HEK293 (cell line): ENCODE measurements around the gene LIN9.

Source experiments
- CTCF ChIP-seq: fragments of 450-650 bp; formaldehyde crosslinking; IDR thresholded peaks from 2 replicates; pipeline ENCODE4 v1.5.1; 2016; ENCODE audit warnings: missing biosample characterization, missing genetic modification characterization
- HIC1 ChIP-seq: fragments of 450-650 bp; formaldehyde crosslinking; IDR thresholded peaks from 2 replicates; pipeline ENCODE4 v1.5.1; 2016; ENCODE audit warnings: missing biosample characterization, missing genetic modification characterization
- SETDB1 ChIP-seq: IDR thresholded peaks from one replicate; pipeline ENCODE4 v1.6.1; 2017; ENCODE audit warnings: mild to moderate bottlenecking, low read length, moderate library complexity, mixed read lengths; ENCODE audit not compliant: insufficient read length
- SP2 ChIP-seq: fragments of 450-650 bp; formaldehyde crosslinking; IDR thresholded peaks from 2 replicates; pipeline ENCODE4 v1.5.1; 2016; ENCODE audit warnings: missing biosample characterization, missing genetic modification characterization
- ZNF292 ChIP-seq: fragments of 450-650 bp; formaldehyde crosslinking; IDR thresholded peaks from 2 replicates; pipeline ENCODE4 v1.5.1; 2016; ENCODE audit warnings: low read depth, missing biosample characterization, missing genetic modification characterization, borderline replicate concordance
- ZNF311 ChIP-seq: fragments of 450-650 bp; formaldehyde crosslinking; IDR thresholded peaks from 2 replicates; pipeline ENCODE4 v1.5.1; 2017; ENCODE audit warnings: missing biosample characterization, missing genetic modification characterization, borderline replicate concordance
- ZNF629 ChIP-seq: fragments of 450-650 bp; formaldehyde crosslinking; IDR thresholded peaks from 2 replicates; pipeline ENCODE4 v1.5.1; 2017; ENCODE audit warnings: missing biosample characterization, missing genetic modification characterization
- ZNF660 ChIP-seq: fragments of 450-650 bp; IDR thresholded peaks from 2 replicates; pipeline ENCODE4 v1.5.1; 2018; ENCODE audit warnings: missing biosample characterization, mild to moderate bottlenecking, missing genetic modification characterization
- ZNF792 ChIP-seq: fragments of 450-650 bp; formaldehyde crosslinking; IDR thresholded peaks from 2 replicates; pipeline ENCODE4 v1.5.1; 2016; ENCODE audit warnings: missing biosample characterization, missing genetic modification characterization
- TF ChIP-seq, protein P1 (sequence below): fragments of 450-650 bp; formaldehyde crosslinking; IDR thresholded peaks from 2 replicates; pipeline ENCODE4 v1.5.1; 2016; ENCODE audit warnings: missing biosample characterization, missing genetic modification characterization
- TF ChIP-seq, protein P2 (sequence below): fragments of 450-650 bp; formaldehyde crosslinking; IDR thresholded peaks from 2 replicates; pipeline ENCODE4 v1.5.1; 2017; ENCODE audit warnings: missing biosample characterization, missing genetic modification characterization
- TF ChIP-seq, protein P3 (sequence below): fragments of 450-650 bp; formaldehyde crosslinking; IDR thresholded peaks from 2 replicates; pipeline ENCODE4 v1.5.1; 2017; ENCODE audit warnings: missing biosample characterization, missing genetic modification characterization

DNA sequence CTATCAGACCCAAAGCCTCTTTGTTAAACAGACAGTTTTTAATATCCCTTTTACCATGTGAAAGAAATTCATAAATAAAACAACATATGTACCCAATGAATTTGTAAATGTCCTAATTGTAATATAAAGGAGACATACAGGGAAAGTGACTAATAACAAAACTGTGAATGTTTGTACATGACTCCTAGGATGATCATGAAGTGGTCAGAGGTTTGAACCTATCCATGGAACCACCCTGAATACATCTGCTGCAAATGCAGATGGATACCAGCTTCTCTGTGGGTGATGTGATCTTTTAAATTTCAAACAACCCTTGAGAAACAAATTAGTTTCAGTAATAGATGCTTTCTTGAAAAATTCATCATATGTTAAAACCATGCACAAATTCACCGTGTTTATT is 105.7 kb downstream of the LIN9 start:
- no peak for TF ChIP-seq ZNF792 (tag by site-specific recombination)
- TF ChIP-seq ZNF292 (tag by site-specific recombination) = no peak
- TF ChIP-seq, protein P1, sequence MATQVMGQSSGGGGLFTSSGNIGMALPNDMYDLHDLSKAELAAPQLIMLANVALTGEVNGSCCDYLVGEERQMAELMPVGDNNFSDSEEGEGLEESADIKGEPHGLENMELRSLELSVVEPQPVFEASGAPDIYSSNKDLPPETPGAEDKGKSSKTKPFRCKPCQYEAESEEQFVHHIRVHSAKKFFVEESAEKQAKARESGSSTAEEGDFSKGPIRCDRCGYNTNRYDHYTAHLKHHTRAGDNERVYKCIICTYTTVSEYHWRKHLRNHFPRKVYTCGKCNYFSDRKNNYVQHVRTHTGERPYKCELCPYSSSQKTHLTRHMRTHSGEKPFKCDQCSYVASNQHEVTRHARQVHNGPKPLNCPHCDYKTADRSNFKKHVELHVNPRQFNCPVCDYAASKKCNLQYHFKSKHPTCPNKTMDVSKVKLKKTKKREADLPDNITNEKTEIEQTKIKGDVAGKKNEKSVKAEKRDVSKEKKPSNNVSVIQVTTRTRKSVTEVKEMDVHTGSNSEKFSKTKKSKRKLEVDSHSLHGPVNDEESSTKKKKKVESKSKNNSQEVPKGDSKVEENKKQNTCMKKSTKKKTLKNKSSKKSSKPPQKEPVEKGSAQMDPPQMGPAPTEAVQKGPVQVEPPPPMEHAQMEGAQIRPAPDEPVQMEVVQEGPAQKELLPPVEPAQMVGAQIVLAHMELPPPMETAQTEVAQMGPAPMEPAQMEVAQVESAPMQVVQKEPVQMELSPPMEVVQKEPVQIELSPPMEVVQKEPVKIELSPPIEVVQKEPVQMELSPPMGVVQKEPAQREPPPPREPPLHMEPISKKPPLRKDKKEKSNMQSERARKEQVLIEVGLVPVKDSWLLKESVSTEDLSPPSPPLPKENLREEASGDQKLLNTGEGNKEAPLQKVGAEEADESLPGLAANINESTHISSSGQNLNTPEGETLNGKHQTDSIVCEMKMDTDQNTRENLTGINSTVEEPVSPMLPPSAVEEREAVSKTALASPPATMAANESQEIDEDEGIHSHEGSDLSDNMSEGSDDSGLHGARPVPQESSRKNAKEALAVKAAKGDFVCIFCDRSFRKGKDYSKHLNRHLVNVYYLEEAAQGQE (tag by site-specific recombination) = no peak
- no peak for TF ChIP-seq SETDB1
- TF ChIP-seq ZNF311 (tag by site-specific recombination) = no peak
- TF ChIP-seq, protein P2, sequence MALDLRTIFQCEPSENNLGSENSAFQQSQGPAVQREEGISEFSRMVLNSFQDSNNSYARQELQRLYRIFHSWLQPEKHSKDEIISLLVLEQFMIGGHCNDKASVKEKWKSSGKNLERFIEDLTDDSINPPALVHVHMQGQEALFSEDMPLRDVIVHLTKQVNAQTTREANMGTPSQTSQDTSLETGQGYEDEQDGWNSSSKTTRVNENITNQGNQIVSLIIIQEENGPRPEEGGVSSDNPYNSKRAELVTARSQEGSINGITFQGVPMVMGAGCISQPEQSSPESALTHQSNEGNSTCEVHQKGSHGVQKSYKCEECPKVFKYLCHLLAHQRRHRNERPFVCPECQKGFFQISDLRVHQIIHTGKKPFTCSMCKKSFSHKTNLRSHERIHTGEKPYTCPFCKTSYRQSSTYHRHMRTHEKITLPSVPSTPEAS (tag by site-specific recombination) = no peak
- TF ChIP-seq CTCF (tag by site-specific recombination) = no peak
- no peak for TF ChIP-seq ZNF660 (tag by site-specific recombination)
- no peak for TF ChIP-seq SP2 (tag by site-specific recombination)
- TF ChIP-seq, protein P3, sequence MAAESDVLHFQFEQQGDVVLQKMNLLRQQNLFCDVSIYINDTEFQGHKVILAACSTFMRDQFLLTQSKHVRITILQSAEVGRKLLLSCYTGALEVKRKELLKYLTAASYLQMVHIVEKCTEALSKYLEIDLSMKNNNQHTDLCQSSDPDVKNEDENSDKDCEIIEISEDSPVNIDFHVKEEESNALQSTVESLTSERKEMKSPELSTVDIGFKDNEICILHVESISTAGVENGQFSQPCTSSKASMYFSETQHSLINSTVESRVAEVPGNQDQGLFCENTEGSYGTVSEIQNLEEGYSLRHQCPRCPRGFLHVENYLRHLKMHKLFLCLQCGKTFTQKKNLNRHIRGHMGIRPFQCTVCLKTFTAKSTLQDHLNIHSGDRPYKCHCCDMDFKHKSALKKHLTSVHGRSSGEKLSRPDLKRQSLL (tag by site-specific recombination) = no peak
- no peak for TF ChIP-seq HIC1 (tag by site-specific recombination)
- no peak for TF ChIP-seq ZNF629 (tag by site-specific recombination)
